Dedifferentiated amniotic fluid mesenchymal stem cell (primary cell): Measurements from ENCODE around the gene CRNN.

ENCODE experiments used
- DNase-seq: peaks from one replicate; pipeline ENCODE4 v3.0.0-alpha.2; 2016; ENCODE audit errors: extremely low spot score

CRNN gene

GRCh38 chr1:152419917-152420316 is 5.9 kb upstream of the CRNN start:
- DNase-seq: no peak

GRCh38 chr1:152415454-152416227 is 1.6 kb upstream of the CRNN start:
- no peak for DNase-seq

GRCh38 chr1:152412756-152413155 is 1.3 kb downstream of the CRNN start:
- DNase-seq: no peak

GRCh38 chr1:152411134-152411533 is 2.9 kb downstream of the CRNN start:
- DNase-seq: no peak

- DNase-seq: no peak
Measured at GRCh38 chr1:152410599-152410998, 3.5 kb downstream of the CRNN start.

GRCh38 chr1:152410028-152410427 is 4.0 kb downstream of the CRNN start:
- no peak for DNase-seq

GRCh38 chr1:152408664-152409063 is 5.4 kb downstream of the CRNN start:
- no peak for DNase-seq

GRCh38 chr1:152398812-152399698 is 15.0 kb downstream of the CRNN start:
- no peak for DNase-seq

- no peak for DNase-seq
Measured at GRCh38 chr1:152397474-152397873, 16.6 kb downstream of the CRNN start.

- DNase-seq: no peak
Measured at GRCh38 chr1:152394151-152394550, 19.9 kb downstream of the CRNN start.

- DNase-seq: no peak
Measured at GRCh38 chr1:152392909-152393308, 21.2 kb downstream of the CRNN start.

- DNase-seq: no peak
Measured at GRCh38 chr1:152388889-152389288, 25.2 kb downstream of the CRNN start.

GRCh38 chr1:152386940-152387339 is 27.1 kb downstream of the CRNN start:
- no peak for DNase-seq

- DNase-seq: no peak
Measured at GRCh38 chr1:152380932-152381331, 33.1 kb downstream of the CRNN start.

GRCh38 chr1:152374451-152374850 is 39.6 kb downstream of the CRNN start:
- DNase-seq: no peak

GRCh38 chr1:152372672-152373071 is 41.4 kb downstream of the CRNN start:
- no peak for DNase-seq

- DNase-seq: no peak
Measured at GRCh38 chr1:152367436-152367835, 46.6 kb downstream of the CRNN start.

GRCh38 chr1:152359906-152360305 is 54.2 kb downstream of the CRNN start, which contains the start of gene FLG2:
FLG2 (minus strand) TSS chr1:152360006; CDS start chr1:152358884, 1,122 bp downstream.
- no peak for DNase-seq
